Fibroblast of mammary gland (primary cell): ENCODE results near the gene PAH.

Source experiments
- DNase-seq: peaks from one replicate; pipeline ENCODE4 v3.0.0-alpha.2; 2010; ENCODE audit warnings: low read depth
- H3K4me3 ChIP-seq: 2 replicates; pipeline ENCODE4 v1.5.1; 2011; ENCODE audit warnings: low read depth, mild to moderate bottlenecking, low read length, moderate library complexity; ENCODE audit not compliant: control insufficient read depth
- TF ChIP-seq, protein P1 (sequence below): conservative IDR thresholded peaks from 2 replicates; pipeline ENCODE4 v1.5.1; 2011; ENCODE audit warnings: low read depth, low read length, inconsistent platforms; ENCODE audit not compliant: control insufficient read depth, insufficient read depth

Gene PAH

DNA sequence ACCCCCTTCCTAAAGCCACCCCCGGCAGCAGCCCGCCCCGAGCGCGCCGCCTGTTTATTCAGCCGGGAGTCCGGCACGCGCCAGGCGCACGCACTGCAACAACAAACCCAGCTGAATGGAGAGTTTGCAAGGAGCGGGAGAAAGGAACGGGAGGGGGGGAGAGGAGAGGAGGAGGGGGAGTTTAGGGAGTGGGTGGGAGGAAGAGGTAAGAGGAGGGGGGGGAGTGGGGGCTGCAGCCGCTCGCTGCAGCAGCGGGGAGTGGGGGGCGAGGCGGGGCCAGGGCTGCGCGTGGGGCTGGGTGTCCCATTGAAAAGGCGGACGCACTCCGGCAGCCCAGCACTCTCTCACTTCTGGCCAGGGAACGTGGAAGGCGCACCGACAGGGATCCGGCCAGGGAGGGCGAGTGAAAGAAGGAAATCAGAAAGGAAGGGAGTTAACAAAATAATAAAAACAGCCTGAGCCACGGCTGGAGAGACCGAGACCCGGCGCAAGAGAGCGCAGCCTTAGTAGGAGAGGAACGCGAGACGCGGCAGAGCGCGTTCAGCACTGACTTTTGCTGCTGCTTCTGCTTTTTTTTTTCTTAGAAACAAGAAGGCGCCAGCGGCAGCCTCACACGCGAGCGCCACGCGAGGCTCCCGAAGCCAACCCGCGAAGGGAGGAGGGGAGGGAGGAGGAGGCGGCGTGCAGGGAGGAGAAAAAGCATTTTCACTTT is 40.5 kb upstream of the PAH start, which contains the start of gene ASCL1:
Gene ASCL1 (plus strand): TSS at position 336 of the 712 bp plus-strand sequence. CDS start 571 bp downstream, outside the sequence.
- H3K4me3 ChIP-seq: no peak within 1 kb of the TSS
- TF ChIP-seq, protein P1, sequence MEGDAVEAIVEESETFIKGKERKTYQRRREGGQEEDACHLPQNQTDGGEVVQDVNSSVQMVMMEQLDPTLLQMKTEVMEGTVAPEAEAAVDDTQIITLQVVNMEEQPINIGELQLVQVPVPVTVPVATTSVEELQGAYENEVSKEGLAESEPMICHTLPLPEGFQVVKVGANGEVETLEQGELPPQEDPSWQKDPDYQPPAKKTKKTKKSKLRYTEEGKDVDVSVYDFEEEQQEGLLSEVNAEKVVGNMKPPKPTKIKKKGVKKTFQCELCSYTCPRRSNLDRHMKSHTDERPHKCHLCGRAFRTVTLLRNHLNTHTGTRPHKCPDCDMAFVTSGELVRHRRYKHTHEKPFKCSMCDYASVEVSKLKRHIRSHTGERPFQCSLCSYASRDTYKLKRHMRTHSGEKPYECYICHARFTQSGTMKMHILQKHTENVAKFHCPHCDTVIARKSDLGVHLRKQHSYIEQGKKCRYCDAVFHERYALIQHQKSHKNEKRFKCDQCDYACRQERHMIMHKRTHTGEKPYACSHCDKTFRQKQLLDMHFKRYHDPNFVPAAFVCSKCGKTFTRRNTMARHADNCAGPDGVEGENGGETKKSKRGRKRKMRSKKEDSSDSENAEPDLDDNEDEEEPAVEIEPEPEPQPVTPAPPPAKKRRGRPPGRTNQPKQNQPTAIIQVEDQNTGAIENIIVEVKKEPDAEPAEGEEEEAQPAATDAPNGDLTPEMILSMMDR: no peak
- peak; percentile 22 for DNase-seq

- H3K4me3 ChIP-seq: no peak overlapping the region
- TF ChIP-seq, protein P1: no peak
- DNase-seq: no peak
Measured at GRCh38 chr12:102956738-102957327, 39.8 kb upstream of the PAH start.

- TF ChIP-seq, protein P1: no peak
Measured at GRCh38 chr12:102955926-102956737, 39.1 kb upstream of the PAH start.

GRCh38 chr12:102954134-102954533 is 37.1 kb upstream of the PAH start:
- TF ChIP-seq, protein P1: no peak
- no peak overlapping the region for H3K4me3 ChIP-seq
- no peak for DNase-seq

More at GRCh38 chr12:102955926-102956737, 39.1 kb upstream of the PAH start:
- H3K4me3 ChIP-seq: no peak overlapping the region
- no peak for DNase-seq

DNA sequence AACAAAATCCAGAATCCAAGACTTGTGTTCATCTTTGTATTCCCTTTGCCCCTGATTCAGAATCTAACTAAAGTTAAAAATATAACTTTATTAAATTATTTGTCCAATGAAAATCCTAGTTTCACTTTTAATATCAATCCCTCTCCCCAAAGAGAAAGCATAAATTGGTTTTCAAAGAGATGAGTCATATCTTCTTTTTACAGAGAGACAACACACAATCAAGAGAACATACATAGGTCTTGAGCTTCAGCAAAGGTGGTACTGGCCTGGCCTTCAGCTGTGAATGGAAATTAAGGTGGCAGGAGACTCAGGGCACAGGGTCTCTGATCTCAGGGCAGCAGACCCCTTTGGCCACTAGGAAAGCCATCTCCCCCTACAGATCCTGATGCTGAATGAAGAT is 36.2 kb upstream of the PAH start:
- no peak for DNase-seq
- TF ChIP-seq, protein P1: no peak
- H3K4me3 ChIP-seq: no peak overlapping the region

DNA sequence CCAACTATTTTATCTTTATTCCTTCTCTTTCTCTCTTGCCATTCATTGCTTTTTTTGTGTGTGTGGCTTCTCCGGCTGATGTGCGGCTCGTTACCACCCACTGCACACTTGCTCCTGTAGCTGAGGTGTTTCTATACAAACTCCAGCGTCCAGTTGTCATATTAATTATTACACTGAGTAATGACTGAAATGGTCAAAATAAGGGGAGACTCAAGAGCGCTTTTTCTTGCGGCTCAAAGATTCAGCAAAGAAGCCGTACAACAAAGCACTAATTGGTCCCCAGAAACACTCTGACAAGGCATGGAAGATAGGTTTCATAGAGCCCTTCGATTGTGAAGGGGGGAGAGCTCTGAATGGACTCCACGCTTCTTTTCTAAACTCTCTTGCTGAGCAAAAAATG is 34.8 kb upstream of the PAH start:
- no peak for DNase-seq
- TF ChIP-seq, protein P1: no peak
- H3K4me3 ChIP-seq: no peak overlapping the region
